Liver (tissue), 3 donors: ENCODE measurements around the gene TMEM86A.

ENCODE experiments used
- ATF3 ChIP-seq: IDR thresholded peaks from 2 replicates; pipeline ENCODE4 v1.6.1; 2016; ENCODE audit warnings: antibody characterized with exemption
- CTCF ChIP-seq: fragments of 150-350 bp; IDR thresholded peaks from 2 replicates; pipeline ENCODE4 v1.5.1; 2017; ENCODE audit warnings: improper control_type of control experiment, low read depth, low read length; ENCODE audit not compliant: missing input control
- EGR1 ChIP-seq, 2 donors: IDR thresholded peaks; 2 replicates each; pipeline ENCODE4 v1.6.1; 2016 to 2018; ENCODE audit warnings: antibody characterized with exemption in 2 of 2, low read depth in 2 of 2
- GABPA ChIP-seq, 2 donors: IDR thresholded peaks in 1 of 2; conservative IDR thresholded peaks in 1 of 2; 2 replicates each; pipeline ENCODE4 v1.6.1; 2016; ENCODE audit warnings: antibody characterized with exemption in 2 of 2, mild to moderate bottlenecking in 1 of 2, moderate library complexity in 1 of 2
- JUND ChIP-seq, 2 donors: IDR thresholded peaks; 2 replicates each; pipeline ENCODE4 v1.6.1; 2016; ENCODE audit warnings: antibody characterized with exemption in 2 of 2
- MAX ChIP-seq: IDR thresholded peaks from 2 replicates; pipeline ENCODE4 v1.6.1; 2016; ENCODE audit warnings: antibody characterized with exemption
- RAD21 ChIP-seq, 2 donors: IDR thresholded peaks; 2 replicates each; pipeline ENCODE4 v1.6.1; 2016; ENCODE audit warnings: antibody characterized with exemption in 2 of 2, mild to moderate bottlenecking in 2 of 2
- REST ChIP-seq: IDR thresholded peaks from 2 replicates; pipeline ENCODE4 v1.6.1; 2016; ENCODE audit warnings: antibody characterized with exemption, mild to moderate bottlenecking
- RXRA ChIP-seq, 2 donors: IDR thresholded peaks; 2 replicates each; pipeline ENCODE4 v1.6.1; 2017 to 2018; ENCODE audit warnings: antibody characterized with exemption in 2 of 2, mild to moderate bottlenecking in 1 of 2
- SP1 ChIP-seq: IDR thresholded peaks from 2 replicates; pipeline ENCODE4 v1.6.1; 2018; ENCODE audit warnings: antibody characterized with exemption, mild to moderate bottlenecking
- TAF1 ChIP-seq: conservative IDR thresholded peaks from 2 replicates; pipeline ENCODE4 v1.6.1; 2016; ENCODE audit warnings: antibody characterized with exemption, mild to moderate bottlenecking
- YY1 ChIP-seq: IDR thresholded peaks from 2 replicates; pipeline ENCODE4 v1.6.1; 2016; ENCODE audit warnings: antibody characterized with exemption, mild to moderate bottlenecking
- ZBTB33 ChIP-seq: IDR thresholded peaks from 2 replicates; pipeline ENCODE4 v1.6.1; 2016; ENCODE audit warnings: antibody characterized with exemption
- donor health status: healthy.
- donor health status: healthy.

GRCh38 chr11:18701614-18702216, 3.1 kb downstream of the TMEM86A start:
- TF ChIP-seq TAF1 (no peak), CTCF (no peak), SP1 (no peak), JUND (IDR thresholded peaks at IDR 0.05) (no peak), YY1 (no peak), MAX (no peak), REST (no peak), RAD21 (IDR thresholded peaks at IDR 0.05) (no peak), RXRA (IDR thresholded peaks at IDR 0.05) (no peak), EGR1 (IDR thresholded peaks at IDR 0.05; ENCODE audit: low read depth in 2 of 2) (no peak), GABPA (IDR thresholded peaks at IDR 0.05 in 1 of 2, conservative IDR thresholded peaks at IDR 0.05 in 1 of 2) (no peak), ZBTB33 (no peak), ATF3 (no peak)
